AG09309 (cell line): Measurements from ENCODE around the gene WDFY2.
A peak's percentile ranks its signal among the peaks of the same experiment; 100 is the strongest.
"Not testable (repeated sequence)": the region's sequence is repeated elsewhere in the genome, so short reads cannot be mapped to it uniquely, and the experiment has no call there.

ENCODE experiments used
- DNase-seq: peaks from one replicate; pipeline ENCODE4 v3.0.0-alpha.2; 2010; ENCODE audit warnings: low read depth
- H3K4me3 ChIP-seq: 2 replicates; pipeline ENCODE4 v1.5.1; 2011; ENCODE audit warnings: mild to moderate bottlenecking, low read depth, low read length, moderate library complexity; ENCODE audit not compliant: control insufficient read depth
- TF ChIP-seq, protein P1 (sequence below): IDR thresholded peaks from 2 replicates; pipeline ENCODE4 v1.5.1; 2011; ENCODE audit warnings: mild to moderate bottlenecking, low read depth, low read length, inconsistent platforms; ENCODE audit not compliant: insufficient read depth, control insufficient read depth; ENCODE audit errors: missing control alignments

WDFY2 gene

DNA sequence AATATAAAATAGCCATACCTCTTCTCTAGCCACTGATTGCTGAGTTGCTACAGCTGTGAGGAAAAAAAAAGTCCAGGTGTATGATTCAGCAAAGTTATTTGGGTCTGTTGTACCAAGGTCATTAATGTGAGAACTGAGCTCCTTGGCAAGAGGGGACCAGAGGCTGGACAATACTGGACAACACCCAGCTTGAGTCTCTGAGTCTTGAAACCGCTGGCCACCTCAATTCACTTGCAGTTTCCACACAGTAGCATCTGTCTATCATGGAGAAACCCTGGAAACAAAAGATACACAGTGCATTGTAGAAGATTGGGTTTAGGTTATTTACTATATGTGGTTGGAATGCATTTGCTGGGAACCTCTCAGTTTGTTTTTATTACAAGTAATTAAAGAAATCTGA is 60.4 kb downstream of the WDFY2 start:
- no peak for DNase-seq
- TF ChIP-seq, protein P1, sequence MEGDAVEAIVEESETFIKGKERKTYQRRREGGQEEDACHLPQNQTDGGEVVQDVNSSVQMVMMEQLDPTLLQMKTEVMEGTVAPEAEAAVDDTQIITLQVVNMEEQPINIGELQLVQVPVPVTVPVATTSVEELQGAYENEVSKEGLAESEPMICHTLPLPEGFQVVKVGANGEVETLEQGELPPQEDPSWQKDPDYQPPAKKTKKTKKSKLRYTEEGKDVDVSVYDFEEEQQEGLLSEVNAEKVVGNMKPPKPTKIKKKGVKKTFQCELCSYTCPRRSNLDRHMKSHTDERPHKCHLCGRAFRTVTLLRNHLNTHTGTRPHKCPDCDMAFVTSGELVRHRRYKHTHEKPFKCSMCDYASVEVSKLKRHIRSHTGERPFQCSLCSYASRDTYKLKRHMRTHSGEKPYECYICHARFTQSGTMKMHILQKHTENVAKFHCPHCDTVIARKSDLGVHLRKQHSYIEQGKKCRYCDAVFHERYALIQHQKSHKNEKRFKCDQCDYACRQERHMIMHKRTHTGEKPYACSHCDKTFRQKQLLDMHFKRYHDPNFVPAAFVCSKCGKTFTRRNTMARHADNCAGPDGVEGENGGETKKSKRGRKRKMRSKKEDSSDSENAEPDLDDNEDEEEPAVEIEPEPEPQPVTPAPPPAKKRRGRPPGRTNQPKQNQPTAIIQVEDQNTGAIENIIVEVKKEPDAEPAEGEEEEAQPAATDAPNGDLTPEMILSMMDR, result no peak
- H3K4me3 ChIP-seq, result no peak overlapping the region

DNA sequence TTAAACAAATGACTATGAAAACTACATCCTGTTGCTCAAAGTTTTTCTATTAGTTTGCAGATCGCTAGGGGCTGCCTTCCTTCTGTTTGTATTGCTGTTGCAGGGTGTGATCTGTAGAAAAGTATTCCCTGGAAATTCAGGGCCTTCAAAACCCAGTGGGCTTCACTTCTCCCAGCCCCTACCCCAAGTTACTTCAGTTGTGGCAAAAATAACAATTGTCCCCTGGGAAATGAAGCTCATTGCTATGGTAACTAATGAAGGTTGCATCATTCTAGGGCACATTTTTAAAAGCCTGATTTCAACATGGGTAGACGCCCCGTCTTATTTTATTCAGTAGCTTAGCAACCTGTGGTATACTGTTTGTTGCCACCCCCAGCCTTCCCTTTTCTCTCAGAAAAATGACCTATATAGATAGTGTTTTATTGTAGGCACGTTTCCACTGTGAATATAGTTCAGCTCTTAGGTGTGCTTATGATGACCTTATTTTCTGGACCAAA is 60.9 kb downstream of the WDFY2 start:
- H3K4me3 ChIP-seq, result no peak overlapping the region
- DNase-seq, result peak; percentile 49

DNA sequence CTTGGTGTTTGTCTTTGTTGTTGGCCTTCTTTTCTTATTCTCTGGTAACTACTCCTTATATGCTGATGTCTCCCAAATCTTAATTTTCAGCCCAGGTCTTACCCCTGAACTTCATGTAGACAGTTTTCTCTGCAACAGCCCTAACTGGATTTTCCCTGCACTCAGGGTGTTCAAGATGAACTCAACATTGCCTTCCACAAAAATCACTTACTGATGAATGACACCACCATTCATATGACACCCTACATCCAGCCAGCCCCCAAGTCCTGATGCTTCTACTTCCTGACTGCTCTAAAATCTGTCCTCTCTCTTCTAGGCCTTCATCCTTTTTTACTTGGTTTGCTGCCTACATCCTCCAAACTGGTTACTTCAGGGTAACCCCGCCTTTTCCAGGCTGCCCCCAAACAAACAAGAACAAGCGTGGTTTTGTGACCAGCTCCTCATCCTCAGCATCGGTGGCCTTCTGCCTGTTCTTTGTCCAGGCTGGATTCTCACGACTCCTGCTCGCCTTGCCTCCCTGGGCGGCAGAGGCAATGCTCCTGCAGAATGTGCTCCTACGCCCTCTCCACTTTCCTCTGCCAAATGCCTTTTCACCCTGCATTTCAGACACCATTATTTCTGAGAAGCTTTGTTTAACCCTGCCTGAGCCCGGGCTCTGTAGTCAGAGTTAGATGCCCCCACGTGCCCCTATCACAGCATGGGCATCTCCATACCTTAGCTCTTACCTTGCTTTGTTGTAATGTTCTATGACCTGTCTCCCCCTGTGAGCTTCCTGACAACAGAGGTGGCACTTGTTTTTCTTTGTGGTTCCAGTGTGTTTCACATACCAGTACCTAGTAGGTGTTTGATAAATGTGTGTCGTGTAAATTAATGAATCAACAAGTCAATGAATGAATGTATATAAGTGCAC is 61.8 kb downstream of the WDFY2 start:
- H3K4me3 ChIP-seq, result no peak overlapping the region
- DNase-seq, result no peak
- TF ChIP-seq, protein P1, result no peak

More for the DNA sequence above, 60.9 kb downstream of the WDFY2 start:
- TF ChIP-seq, protein P1, result no peak

DNA sequence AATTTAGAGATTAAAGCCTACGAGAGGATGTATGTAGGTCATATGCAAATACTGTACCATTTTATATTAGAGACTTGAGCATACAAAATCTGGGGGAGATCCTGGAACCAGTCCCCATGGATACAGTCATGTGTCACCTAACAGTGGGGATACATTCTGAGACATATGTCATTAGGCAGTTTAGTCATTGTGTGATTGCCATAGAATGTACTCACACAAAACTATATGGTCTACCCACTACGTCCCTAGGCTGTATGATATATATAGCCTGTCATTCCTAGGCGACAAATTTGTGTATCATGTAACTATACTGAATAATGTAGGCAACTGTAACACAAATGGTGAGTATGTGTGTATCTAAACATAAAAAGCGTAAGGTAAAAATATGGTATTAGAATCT is 62.8 kb downstream of the WDFY2 start:
- no peak for DNase-seq
- TF ChIP-seq, protein P1, result no peak
- no peak overlapping the region for H3K4me3 ChIP-seq

DNA sequence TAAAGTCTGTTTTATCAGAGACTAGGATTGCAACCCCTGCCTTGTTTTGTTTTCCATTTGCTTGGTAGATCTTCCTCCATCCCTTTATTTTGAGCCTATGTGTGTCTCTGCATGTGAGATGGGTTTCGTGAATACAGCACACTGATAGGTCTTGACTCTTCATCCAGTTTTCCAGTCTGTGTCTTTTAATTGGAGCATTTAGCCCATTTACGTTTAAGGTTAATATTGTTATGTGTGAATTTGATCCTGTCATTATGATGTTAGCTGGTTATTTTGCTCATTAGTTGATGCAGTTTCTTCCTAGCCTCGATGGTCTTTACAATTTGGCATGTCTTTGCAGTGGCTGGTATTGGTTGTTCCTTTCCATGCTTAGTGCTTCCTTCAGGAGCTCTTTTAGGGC is 67.9 kb downstream of the WDFY2 start:
- DNase-seq, H3K4me3 ChIP-seq: not testable (repeated sequence)

DNA sequence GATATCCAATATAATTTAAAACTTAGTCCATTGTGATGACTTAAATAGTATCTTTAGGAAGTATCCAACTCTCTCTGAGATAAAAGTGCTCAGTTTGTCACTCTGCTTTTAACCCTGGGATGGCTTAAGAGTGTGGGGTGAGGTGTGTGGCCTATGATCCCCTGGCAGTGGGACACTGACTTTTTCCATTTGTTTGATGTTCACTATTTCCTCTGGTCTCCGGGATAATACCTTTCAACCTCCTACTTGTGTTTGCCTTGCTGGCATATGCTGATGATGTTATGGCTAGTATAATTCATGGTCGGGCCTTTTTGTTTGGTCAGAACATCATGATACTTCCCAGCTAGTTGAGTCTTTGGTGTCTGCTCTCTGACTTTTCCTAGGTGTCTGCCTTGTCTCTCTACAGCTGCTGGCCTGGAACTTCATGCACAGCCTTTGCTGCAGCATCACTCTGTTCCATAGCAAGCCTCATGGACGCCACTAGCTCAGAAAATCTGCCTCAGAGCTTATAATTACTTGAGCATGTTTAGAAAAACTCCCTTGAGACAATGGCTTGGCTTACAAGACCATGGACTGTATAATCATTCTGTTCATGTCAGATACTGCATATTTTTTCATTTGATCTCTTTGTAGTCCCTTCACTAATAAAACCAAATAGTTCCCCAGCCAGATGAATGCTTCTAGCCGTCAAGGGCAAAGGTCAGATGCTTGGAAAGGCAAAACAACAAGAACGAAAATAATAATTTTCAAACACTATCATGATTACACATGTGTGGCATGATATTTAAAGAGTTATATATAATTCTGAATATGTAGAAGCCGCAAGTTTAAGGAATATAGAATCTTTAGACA is 75.2 kb downstream of the WDFY2 start:
- TF ChIP-seq, protein P1, result no peak
- H3K4me3 ChIP-seq, result no peak overlapping the region
- DNase-seq, result no peak
